Measurements from ENCODE around the gene GPHN.

GRCh38 chr14:66464261-66464660 lies 43.7 kb upstream of the GPHN start:
- TF ChIP-seq POLR2A (IDR thresholded peaks at IDR 0.05; ENCODE audit: low read length) = no peak
- no peak for TF ChIP-seq CTCF (IDR thresholded peaks at IDR 0.05)
- no peak for TF ChIP-seq REST (IDR thresholded peaks at IDR 0.05)
- TF ChIP-seq CHD4 (IDR thresholded peaks at IDR 0.05; ENCODE audit: borderline replicate concordance) = no peak
- TF ChIP-seq NPAS2 (CRISPR knock-in tag; IDR thresholded peaks at IDR 0.05; ENCODE audit: borderline replicate concordance) = no peak
- TF ChIP-seq MAX (IDR thresholded peaks at IDR 0.05) = no peak
- no peak for TF ChIP-seq PBX3 (IDR thresholded peaks at IDR 0.05)
- no peak for TF ChIP-seq CHD2 (IDR thresholded peaks at IDR 0.05; ENCODE audit: low read length, partially characterized antibody)
- TF ChIP-seq NR3C1 (IDR thresholded peaks at IDR 0.05) = no peak
- TF ChIP-seq HEYL (CRISPR knock-in tag; IDR thresholded peaks at IDR 0.05) = no peak
- no peak for TF ChIP-seq E2F6 (IDR thresholded peaks at IDR 0.05; ENCODE audit: borderline replicate concordance, low read depth)
- no peak for TF ChIP-seq MAZ (IDR thresholded peaks at IDR 0.05; ENCODE audit: borderline replicate concordance, low read depth, low read length)

All from A549 (cell line).